22Rv1 (cell line): Measurements from ENCODE around the gene SLC25A13.

Experiments used
- CTCF ChIP-seq: fragments of 450-650 bp; IDR thresholded peaks from 2 replicates; pipeline ENCODE4 v1.5.1; 2017; ENCODE audit warnings: mild to moderate bottlenecking
- ZFX ChIP-seq: fragments of 450-650 bp; IDR thresholded peaks from 2 replicates; pipeline ENCODE4 v1.6.1; 2017; ENCODE audit warnings: antibody characterized with exemption, borderline replicate concordance

- TF ChIP-seq CTCF (no peak), ZFX (no peak)
Observed at GRCh38 chr7:96184783-96185182, 137.1 kb downstream of the SLC25A13 start.
